Liver (tissue), 9 donors: Measurements from ENCODE around the gene TXNRD2. TPM values are rescaled to one million over a fixed set of nuclear protein-coding genes. Genes with fewer than 3 reads are reported as not detected.
A peak's percentile ranks its signal among the peaks of the same experiment; 100 is the strongest.

Experiments used
- DNase-seq: peaks from one replicate; pipeline ENCODE4 v3.0.0-alpha.2; 2017; ENCODE audit warnings: low spot score
- H3K27ac ChIP-seq, 2 donors: one replicate each; pipeline ENCODE4 v1.7.0; 2013; ENCODE audit warnings: inconsistent platforms in 2 of 2, low read length in 2 of 2, control low read depth in 1 of 2, low read depth in 1 of 2, mild to moderate bottlenecking in 1 of 2
- H3K27me3 ChIP-seq, 4 donors: one replicate each; pipeline versions ENCODE4 v1.6.1 to v1.7.0; 2013; ENCODE audit warnings: low read length in 3 of 4, inconsistent platforms in 1 of 4, mild to moderate bottlenecking in 1 of 4, moderate library complexity in 1 of 4; ENCODE audit not compliant: control insufficient read depth in 4 of 4, insufficient read depth in 4 of 4
- H3K36me3 ChIP-seq, 4 donors: one replicate each; pipeline versions ENCODE4 v1.6.1 to v1.7.0; 2013; ENCODE audit warnings: low read length in 3 of 4, mild to moderate bottlenecking in 3 of 4, low read depth in 1 of 4, moderate library complexity in 1 of 4; ENCODE audit not compliant: control insufficient read depth in 4 of 4, insufficient read depth in 3 of 4
- H3K4me1 ChIP-seq, 4 donors: one replicate each; pipeline versions ENCODE4 v1.6.1 to v1.7.0; 2013; ENCODE audit warnings: low read length in 3 of 4, mild to moderate bottlenecking in 3 of 4, moderate library complexity in 1 of 4; ENCODE audit not compliant: control insufficient read depth in 4 of 4, insufficient read depth in 4 of 4
- H3K4me3 ChIP-seq, 3 donors: one replicate each; pipeline versions ENCODE4 v1.6.1 to v1.7.0; 2013; ENCODE audit warnings: low read length in 3 of 3, control low read depth in 1 of 3, low read depth in 1 of 3, mild to moderate bottlenecking in 1 of 3
- H3K9ac ChIP-seq, 2 donors: one replicate each; pipeline ENCODE4 v1.7.0; 2013; ENCODE audit warnings: low read length in 2 of 2, mild to moderate bottlenecking in 2 of 2, moderate library complexity in 2 of 2, control low read depth in 1 of 2, low read depth in 1 of 2
- H3K9me3 ChIP-seq, 4 donors: one replicate each; pipeline versions ENCODE4 v1.6.1 to v1.7.0; 2013; ENCODE audit warnings: low read length in 3 of 4; ENCODE audit not compliant: control insufficient read depth in 4 of 4
- EGR1 ChIP-seq, 2 donors: IDR thresholded peaks; 2 replicates each; pipeline ENCODE4 v1.6.1; 2016 to 2018; ENCODE audit warnings: antibody characterized with exemption in 2 of 2, low read depth in 2 of 2
- HNF4A ChIP-seq, 2 donors: conservative IDR thresholded peaks; 2 replicates each; pipeline ENCODE4 v1.6.1; 2016; ENCODE audit warnings: antibody characterized with exemption in 2 of 2, mild to moderate bottlenecking in 2 of 2
- JUND ChIP-seq, 2 donors: IDR thresholded peaks; 2 replicates each; pipeline ENCODE4 v1.6.1; 2016; ENCODE audit warnings: antibody characterized with exemption in 2 of 2
- NR2F2 ChIP-seq: IDR thresholded peaks from 2 replicates; pipeline ENCODE4 v1.6.1; 2016; ENCODE audit warnings: antibody characterized with exemption
- RAD21 ChIP-seq, 2 donors: IDR thresholded peaks; 2 replicates each; pipeline ENCODE4 v1.6.1; 2016; ENCODE audit warnings: antibody characterized with exemption in 2 of 2, mild to moderate bottlenecking in 2 of 2
- RXRA ChIP-seq, 2 donors: IDR thresholded peaks; 2 replicates each; pipeline ENCODE4 v1.6.1; 2017 to 2018; ENCODE audit warnings: antibody characterized with exemption in 2 of 2, mild to moderate bottlenecking in 1 of 2
- SP1 ChIP-seq: IDR thresholded peaks from 2 replicates; pipeline ENCODE4 v1.6.1; 2018; ENCODE audit warnings: antibody characterized with exemption, mild to moderate bottlenecking
- TAF1 ChIP-seq: conservative IDR thresholded peaks from 2 replicates; pipeline ENCODE4 v1.6.1; 2016; ENCODE audit warnings: antibody characterized with exemption, mild to moderate bottlenecking
- YY1 ChIP-seq: IDR thresholded peaks from 2 replicates; pipeline ENCODE4 v1.6.1; 2016; ENCODE audit warnings: antibody characterized with exemption, mild to moderate bottlenecking
- WGBS: extraction: QIAGEN DNeasy Blood & Tissue Kit; methylation state at CpG from one replicate; pipeline ENCODE4 v1.1.7; 2013; 5-methylcytosine and 5-hydroxymethylcytosine counted together
- polyA plus RNA-seq, 2 donors: library from polyadenylated mRNA; stranded (reverse) in 1 of 2; unstranded in 1 of 2; fragments of 200-250 nt in 1 of 2; fragments of >200 nt in 1 of 2; fragmentation: Nextera tagmentation in 1 of 2; extraction: Ambion mirVana in 1 of 2; gene quantifications; one replicate each; pipeline versions ENCODE4 v1.2.1 to v1.2.3, GENCODE V29; 2013 to 2015
- total RNA-seq, 2 donors: library from RNA; depleted of rRNA; stranded (reverse); fragments of >200 nt; gene quantifications; one replicate each; pipeline ENCODE4 v1.2.3, GENCODE V29; 2014
- TF ChIP-seq, protein P1 (sequence below): IDR thresholded peaks from 2 replicates; pipeline ENCODE4 v1.6.1; 2016; ENCODE audit warnings: antibody characterized with exemption, mild to moderate bottlenecking
- TF ChIP-seq, protein P2 (sequence below): IDR thresholded peaks from 2 replicates; pipeline ENCODE4 v1.6.1; 2016; ENCODE audit warnings: antibody characterized with exemption
- TF ChIP-seq, protein P3 (sequence below): fragments of 150-350 bp; IDR thresholded peaks from 2 replicates; pipeline ENCODE4 v1.5.1; 2017; ENCODE audit warnings: improper control_type of control experiment, low read depth, low read length; ENCODE audit not compliant: missing input control
- donor health status: healthy.
- donor health status: healthy.
- donor health status: healthy.
- donor health status: healthy.
- donor health status: healthy.

The TXNRD2 gene
- total and polyA plus RNA-seq, 4 donors = 22.2 to 41.3 (median 33.6) TPM

DNA sequence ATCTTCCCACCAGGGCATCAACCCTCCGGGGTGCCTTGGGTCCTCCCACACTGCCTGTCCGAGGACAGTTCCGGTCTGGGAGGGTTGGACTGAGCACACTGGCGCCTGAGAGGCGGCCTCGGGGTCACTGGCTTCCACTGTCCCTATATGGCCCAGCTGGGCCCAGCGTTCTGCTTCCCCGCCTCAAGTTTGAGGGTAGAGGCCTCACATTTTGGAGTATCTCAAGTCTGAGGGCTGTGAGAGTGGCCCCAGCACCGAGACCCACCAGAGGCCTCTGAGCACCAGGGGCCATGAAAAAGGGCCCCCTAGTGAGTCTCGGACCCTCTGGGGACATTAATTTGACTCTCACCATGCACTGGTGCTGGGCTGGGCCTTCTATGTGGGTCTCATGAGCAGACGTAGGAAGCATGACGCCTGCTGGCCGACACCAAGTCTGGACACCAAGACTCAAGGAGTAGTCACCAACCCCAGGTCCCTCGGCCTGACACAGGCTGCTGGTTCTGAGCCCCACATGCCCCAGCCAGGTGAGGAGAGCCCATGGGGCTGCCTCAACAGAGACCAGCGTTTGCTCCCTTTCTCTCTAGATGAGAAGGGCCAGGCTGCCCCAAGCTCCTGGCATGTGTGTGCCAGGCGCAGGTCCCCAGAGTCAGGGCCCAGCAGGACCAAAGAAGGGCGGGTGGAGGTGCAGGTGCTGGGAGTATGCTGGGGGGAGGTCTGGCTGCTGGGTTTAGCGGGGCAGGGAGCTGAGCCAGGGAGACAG, 47.5 kb upstream of the TXNRD2 start:
- WGBS = 78% methylated on average over 18 of the region's 18 CpGs
- no peak for DNase-seq
- H3K4me1 ChIP-seq = peaks cover 4 to 44% (median 28%) of the 10 kb centered on the region in 4 donors

DNA sequence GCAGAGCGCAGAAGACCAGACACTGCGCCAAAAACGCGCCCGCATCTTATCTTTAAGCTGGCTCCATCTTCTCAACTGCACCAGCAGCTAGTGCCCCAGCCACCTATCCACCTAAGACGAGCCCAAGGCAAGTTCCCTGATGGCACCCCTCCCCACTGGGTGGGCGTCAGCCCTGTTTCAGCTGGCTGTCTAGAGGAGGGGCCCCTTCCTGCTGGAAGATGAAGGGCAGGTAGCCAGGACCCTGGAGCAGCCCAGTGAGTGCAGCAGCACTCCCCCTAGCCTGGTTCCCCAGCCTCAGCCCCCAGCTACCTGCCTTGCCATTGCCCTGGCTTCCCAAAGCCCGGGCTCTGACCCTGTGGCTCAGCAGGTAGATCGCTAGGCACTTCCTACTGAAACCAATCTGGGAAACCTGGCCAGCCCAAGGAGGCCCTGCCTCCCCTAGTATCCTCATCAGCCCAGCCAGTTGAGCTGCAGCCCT, 46.8 kb upstream of the TXNRD2 start:
- peak overlapping the region; percentile 14 to 60 for H3K27ac ChIP-seq
- H3K4me1 ChIP-seq = peaks cover 5 to 40% (median 26%) of the 10 kb centered on the region in 4 donors
- TF ChIP-seq TAF1 (no peak), HNF4A (conservative IDR thresholded peaks at IDR 0.05) (no peak), RAD21 (IDR thresholded peaks at IDR 0.05) (no peak), YY1 (no peak), JUND (IDR thresholded peaks at IDR 0.05) (no peak), EGR1 (IDR thresholded peaks at IDR 0.05; ENCODE audit: low read depth in 2 of 2) (no peak)
- TF ChIP-seq, protein P1, sequence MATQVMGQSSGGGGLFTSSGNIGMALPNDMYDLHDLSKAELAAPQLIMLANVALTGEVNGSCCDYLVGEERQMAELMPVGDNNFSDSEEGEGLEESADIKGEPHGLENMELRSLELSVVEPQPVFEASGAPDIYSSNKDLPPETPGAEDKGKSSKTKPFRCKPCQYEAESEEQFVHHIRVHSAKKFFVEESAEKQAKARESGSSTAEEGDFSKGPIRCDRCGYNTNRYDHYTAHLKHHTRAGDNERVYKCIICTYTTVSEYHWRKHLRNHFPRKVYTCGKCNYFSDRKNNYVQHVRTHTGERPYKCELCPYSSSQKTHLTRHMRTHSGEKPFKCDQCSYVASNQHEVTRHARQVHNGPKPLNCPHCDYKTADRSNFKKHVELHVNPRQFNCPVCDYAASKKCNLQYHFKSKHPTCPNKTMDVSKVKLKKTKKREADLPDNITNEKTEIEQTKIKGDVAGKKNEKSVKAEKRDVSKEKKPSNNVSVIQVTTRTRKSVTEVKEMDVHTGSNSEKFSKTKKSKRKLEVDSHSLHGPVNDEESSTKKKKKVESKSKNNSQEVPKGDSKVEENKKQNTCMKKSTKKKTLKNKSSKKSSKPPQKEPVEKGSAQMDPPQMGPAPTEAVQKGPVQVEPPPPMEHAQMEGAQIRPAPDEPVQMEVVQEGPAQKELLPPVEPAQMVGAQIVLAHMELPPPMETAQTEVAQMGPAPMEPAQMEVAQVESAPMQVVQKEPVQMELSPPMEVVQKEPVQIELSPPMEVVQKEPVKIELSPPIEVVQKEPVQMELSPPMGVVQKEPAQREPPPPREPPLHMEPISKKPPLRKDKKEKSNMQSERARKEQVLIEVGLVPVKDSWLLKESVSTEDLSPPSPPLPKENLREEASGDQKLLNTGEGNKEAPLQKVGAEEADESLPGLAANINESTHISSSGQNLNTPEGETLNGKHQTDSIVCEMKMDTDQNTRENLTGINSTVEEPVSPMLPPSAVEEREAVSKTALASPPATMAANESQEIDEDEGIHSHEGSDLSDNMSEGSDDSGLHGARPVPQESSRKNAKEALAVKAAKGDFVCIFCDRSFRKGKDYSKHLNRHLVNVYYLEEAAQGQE = no peak
- TF ChIP-seq, protein P2, sequence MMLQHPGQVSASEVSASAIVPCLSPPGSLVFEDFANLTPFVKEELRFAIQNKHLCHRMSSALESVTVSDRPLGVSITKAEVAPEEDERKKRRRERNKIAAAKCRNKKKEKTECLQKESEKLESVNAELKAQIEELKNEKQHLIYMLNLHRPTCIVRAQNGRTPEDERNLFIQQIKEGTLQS = no peak
- no peaks in the 10 kb centered on the region for H3K9me3 ChIP-seq
- no peaks in the 10 kb centered on the region for H3K36me3 ChIP-seq
- no peak overlapping the region for H3K4me3 ChIP-seq
- no peak for DNase-seq
- no peaks in the 10 kb centered on the region for H3K27me3 ChIP-seq
- no peak overlapping the region for H3K9ac ChIP-seq
- 92% methylated on average over 9 of the region's 9 CpGs for WGBS

More for the DNA sequence above, 47.5 kb upstream of the TXNRD2 start:
- TF ChIP-seq SP1 (peak; percentile 51), EGR1 (IDR thresholded peaks at IDR 0.05; ENCODE audit: low read depth in 2 of 2) (no peak), RXRA (IDR thresholded peaks at IDR 0.05) (peak; percentile 79 to 91), NR2F2 (peak; percentile 88), HNF4A (conservative IDR thresholded peaks at IDR 0.05) (peak in 1 of 2 donors; percentile 21), YY1 (no peak)
- TF ChIP-seq, protein P3, sequence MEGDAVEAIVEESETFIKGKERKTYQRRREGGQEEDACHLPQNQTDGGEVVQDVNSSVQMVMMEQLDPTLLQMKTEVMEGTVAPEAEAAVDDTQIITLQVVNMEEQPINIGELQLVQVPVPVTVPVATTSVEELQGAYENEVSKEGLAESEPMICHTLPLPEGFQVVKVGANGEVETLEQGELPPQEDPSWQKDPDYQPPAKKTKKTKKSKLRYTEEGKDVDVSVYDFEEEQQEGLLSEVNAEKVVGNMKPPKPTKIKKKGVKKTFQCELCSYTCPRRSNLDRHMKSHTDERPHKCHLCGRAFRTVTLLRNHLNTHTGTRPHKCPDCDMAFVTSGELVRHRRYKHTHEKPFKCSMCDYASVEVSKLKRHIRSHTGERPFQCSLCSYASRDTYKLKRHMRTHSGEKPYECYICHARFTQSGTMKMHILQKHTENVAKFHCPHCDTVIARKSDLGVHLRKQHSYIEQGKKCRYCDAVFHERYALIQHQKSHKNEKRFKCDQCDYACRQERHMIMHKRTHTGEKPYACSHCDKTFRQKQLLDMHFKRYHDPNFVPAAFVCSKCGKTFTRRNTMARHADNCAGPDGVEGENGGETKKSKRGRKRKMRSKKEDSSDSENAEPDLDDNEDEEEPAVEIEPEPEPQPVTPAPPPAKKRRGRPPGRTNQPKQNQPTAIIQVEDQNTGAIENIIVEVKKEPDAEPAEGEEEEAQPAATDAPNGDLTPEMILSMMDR = no peak
- Histone ChIP-seq H3K36me3 (no peaks in the 10 kb centered on the region), H3K9me3 (no peaks in the 10 kb centered on the region), H3K27me3 (no peaks in the 10 kb centered on the region), H3K4me3 (no peak overlapping the region), H3K9ac (no peak overlapping the region), H3K27ac (peak overlapping the region in 1 of 2 donors; percentile 60)
